HTERT RPE-1 (cell line): ENCODE measurements around the gene ZMAT5.

ENCODE experiments used
- in situ Hi-C: fragments of 300-500 bp; cut with MboI; formaldehyde crosslinking; loops from 4 replicates; pipeline ENCODE4 v1.14.3; 2020; ENCODE audit warnings: low sequenced_read_pairs

ZMAT5 gene

DNA sequence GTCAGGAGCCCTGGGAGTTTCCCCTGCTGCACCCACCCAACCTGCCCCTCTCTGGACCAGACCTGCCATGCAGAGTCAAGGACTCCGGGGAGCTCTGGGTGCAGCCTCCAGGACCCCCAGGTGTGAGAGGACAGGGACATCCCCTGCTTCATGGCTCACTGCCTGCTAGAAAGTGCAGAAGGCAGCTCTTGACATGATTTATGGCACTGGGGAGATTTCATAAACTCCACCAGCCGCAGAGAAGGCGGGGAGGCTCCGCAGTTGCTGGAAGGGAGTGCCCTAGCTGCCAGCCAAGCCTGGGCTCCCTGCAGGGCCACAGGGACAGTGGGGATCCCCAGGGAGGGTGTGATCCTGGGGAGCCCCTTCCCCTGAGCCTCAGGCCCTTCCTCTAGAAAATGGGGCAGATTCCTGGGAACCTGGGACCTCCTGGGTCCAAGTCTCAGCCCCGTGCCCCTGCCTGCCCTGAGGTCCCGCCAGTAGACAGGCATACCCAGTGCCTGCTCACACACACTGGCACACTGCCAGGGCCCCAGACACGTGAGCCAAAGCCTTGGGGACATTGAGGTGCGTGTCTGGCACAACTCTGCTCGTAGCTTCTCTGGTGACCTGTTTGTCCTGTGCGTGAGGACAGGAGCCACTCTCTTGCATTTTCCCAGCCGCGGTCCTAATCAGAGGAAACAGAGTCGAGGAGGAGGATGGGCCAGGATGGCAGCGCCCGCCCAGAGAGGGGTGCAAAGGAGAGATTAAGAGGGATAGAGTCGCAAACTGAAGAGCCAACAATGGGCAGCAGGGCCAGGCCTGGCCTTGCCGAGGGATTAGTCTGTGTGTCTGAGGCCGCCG lies 33.2 kb downstream of the ZMAT5 start:
- in situ Hi-C loops, result no loop called here

DNA sequence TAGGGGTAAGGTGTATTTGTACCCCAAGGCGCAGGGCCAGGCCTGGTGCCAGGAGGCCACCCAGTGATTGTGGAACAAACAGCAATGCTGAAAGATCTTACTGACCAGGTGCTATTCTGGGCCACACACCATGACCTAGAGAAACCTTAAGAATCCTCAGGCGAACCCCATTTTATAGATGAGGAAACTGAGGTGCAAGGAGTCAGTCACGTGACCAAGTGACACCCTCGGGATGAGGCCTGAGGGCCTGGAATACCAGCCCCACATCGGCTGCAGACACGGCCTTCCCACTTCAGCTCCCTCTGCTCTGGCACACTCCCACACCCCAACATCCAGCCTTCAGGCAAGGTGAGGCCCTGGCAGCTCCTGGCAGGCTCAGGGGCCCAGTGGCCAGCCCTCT lies 33.9 kb downstream of the ZMAT5 start:
- in situ Hi-C loops, result no loop called here

- in situ Hi-C loops, result no loop called here
Measured at GRCh38 chr22:29731058-29731850, 35.6 kb downstream of the ZMAT5 start.

DNA sequence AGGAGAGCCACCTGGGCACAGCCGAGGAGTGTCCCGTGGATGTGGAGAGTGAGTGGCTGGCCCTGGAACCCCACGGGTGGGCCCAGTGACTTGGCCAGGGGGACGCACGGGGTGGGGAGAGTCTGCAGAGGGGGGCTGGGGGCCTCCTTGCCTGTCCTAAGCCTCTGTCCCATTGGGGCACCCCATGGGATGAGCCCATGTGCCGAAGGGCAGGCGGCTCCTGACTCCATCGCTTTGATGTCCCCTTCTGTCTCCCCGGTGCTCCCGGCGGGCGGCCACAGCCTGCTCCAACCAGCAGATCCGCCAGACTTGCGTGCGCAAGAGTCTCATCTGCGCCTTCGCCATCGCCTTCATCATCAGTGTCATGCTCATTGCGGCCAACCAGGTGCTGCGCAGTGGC lies 37.6 kb downstream of the ZMAT5 start:
- in situ Hi-C loops, result no loop called here

DNA sequence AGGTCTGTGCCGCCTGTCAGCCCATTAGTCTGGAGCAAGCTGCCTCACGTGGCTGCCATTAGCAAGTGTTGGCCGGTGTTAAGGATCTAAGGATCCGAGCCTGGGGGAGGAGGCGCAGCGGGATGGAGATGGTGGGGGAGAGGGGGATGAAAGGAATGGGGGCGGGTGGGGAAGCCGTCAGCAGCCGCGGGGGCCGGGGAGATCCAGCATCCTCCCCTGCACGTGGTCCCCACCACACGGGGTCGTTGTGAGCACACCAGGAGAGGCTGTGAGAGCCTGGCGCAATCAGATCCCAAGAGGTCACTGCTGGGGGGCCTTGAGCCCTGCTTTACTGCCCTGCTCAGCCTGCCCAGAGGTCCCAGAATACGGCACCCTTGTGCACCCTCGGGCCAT lies 39.7 kb downstream of the ZMAT5 start:
- in situ Hi-C loops, result no loop called here

DNA sequence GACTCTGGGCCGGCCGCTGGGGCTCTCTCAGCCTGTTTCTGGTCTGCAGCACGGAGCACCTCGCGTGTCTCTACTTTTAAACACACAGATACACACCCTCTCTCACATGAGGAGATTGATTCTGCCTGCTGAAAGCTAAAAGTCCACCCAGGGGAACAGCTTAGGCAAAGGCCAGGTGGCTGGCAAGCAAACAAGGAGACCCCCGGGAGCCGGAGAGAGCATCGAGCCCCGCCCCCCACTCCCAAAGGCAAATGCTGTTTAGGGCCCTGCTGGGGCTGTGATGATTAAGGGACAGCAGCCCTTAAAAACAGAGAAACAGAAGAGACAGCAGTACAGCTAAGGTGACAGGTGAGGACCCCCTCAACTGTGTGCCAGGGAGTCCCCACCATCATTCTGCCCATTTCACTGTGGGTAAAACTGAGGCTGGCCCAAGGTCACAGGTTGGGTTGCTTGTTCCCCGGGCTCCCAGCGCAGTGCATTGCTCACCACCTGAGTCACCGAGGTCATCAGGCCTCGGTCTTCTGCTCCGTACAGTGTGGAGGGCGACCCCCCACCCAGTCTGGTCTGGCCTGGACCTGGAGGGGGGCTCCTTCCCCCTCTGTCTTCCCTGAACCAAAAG lies 40.2 kb downstream of the ZMAT5 start:
- in situ Hi-C loops, result no loop called here

GRCh38 chr22:29726106-29726505 lies 40.7 kb downstream of the ZMAT5 start:
- in situ Hi-C loops, result no loop called here

DNA sequence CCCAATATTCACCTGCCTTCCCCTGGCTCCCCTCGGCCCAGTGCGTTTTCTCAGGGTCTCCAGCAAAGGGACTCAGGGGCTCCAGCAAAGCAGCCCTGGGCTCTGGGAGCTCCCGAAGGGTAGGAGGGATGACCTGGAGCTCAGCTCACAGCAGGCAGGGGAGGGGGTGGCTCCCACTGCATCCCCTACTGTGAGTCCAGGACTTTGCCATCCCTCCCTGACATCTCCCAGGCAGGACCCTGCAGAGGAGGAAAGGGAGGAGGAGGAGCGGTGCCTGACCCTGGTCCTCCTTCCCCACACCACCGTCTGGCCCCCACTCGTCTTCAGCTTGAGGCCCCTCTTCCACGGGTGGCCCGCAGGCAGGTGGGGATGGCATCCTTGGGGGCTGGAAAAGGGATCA lies 42.0 kb downstream of the ZMAT5 start:
- in situ Hi-C loops, result no loop called here

GRCh38 chr22:29723766-29724165 lies 43.0 kb downstream of the ZMAT5 start:
- in situ Hi-C loops, result no loop called here

DNA sequence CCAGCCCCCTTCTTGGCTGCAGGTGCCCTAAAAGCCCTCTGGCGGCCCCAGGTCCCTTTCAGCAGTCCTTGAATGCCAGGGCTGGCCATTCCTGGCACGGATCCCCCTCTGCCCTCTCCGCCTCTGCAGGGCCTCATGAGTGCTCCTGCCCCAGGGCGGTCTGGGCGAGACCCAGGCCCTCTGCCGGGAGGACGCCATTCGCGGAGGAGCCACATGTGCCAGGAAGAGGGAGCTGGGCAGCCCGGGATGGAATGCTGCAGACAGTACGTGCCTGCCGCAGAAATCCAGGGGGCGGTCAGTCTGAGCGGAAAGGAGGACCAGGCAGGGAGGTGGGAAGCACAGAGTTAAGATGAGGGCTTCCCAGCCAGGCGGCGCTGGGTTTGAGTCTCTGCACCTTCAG lies 44.2 kb downstream of the ZMAT5 start:
- in situ Hi-C loops, result no loop called here

DNA sequence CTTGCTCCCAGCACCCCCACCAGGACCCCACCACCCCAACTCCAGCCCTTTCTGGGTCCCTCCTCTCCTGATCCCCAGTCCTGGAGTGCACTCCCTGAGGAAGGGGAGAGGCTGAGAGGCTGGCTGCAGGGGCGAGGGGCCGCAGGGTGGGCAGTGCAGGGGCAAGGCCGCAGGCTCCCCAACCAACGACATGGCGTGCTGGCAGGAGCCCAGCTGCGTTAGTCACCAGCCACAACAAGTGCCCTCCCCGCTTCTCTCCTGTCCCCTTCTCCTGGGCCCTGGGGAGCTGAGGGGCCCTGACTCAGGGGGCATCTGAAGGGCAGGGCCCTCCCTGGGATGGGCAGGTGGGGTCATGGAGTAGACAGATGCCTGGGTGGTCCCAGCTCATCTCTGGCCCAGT lies 44.7 kb downstream of the ZMAT5 start:
- in situ Hi-C loops, result no loop called here

DNA sequence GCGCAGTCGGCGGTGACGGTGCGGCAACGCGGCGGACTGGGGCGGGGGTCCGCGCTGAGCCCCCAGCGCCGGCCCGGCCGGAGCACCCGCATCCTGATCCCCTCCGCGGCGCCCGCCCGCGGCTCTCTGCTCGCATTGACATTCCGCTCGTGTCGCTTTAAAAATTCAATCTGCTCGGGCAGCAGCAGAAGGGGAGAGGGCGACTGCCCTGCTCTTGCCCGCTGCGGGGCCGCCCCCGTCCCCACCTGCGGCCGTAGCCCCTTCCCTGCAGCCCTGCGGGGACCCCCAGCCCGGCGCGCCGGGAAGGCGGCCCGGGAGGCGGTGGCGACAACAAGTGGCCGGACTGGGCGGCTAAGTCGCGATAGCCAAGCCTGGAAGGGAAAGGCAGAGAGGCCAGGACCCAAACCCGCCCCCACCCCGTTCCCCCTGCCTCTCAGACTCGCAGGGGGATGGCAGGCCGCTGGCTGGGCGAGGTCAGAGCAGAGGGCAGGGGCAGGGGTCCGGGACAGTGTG lies 45.9 kb downstream of the ZMAT5 start:
- in situ Hi-C loops, result no loop called here

DNA sequence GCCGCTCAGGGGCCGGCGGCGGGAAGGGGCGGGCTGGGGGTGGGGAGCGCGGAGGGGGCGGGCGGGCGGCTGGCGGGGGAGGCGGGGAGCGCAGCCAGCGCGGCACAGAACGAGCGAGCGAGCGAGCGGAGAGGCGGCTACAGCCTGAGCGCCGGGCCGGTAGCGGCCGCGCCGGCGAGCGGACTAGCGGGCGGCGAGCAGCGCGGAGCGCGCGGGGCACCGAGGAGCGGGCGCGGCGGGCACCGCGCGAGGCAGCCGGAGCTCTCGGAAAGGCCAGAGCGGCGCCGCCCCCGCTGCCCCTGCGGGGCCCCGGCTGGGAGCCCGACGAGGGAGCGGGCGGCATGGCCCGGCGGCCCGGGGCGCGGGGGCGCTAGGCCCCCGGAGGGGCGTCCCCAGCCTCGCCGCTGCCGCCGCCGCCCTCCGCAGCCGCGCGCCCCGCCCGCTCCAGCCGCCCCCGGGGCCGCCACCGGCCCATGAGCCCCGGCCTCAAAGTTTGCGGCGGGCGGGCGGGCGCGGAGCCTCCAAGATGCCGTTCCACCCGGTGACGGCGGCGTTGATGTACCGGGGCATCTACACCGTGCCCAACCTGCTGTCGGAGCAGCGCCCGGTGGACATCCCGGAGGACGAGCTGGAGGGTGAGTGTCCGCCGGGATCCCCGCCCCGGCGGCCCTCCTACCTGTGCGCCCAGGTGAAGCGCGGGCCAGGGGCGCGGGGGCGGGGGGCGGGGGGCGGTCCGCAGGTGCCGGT lies 46.7 kb downstream of the ZMAT5 start, which contains the start of gene CABP7:
TSS of gene CABP7 (plus strand) at position 105 of the 747 bp plus-strand sequence. CDS start at position 527, 422 bp downstream.
- in situ Hi-C loops, result no loop called here

- in situ Hi-C loops, result no loop called here
Measured at GRCh38 chr22:29718949-29719898, 47.6 kb downstream of the ZMAT5 start.

DNA sequence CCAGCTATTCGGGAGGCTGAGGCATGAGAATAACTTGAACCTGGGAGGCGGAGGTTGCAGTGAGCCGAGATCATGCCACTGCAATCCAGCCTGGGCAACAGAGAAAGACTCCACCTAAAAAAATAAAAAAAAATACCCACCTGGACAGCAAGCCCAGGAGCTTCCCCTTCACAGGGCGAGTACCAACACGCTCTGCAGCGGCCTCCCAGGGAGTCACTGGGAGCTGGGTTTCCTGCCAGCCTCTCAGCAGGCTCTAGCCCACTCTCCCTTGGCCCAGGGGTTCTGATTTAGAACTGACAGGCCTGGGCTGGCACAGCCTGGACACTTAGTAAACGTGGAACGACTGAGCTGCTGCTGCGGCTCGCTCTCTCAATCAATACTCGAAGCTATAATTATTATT lies 49.0 kb downstream of the ZMAT5 start:
- in situ Hi-C loops, result no loop called here

GRCh38 chr22:29716814-29717545 lies 49.8 kb downstream of the ZMAT5 start:
- in situ Hi-C loops, result no loop called here

DNA sequence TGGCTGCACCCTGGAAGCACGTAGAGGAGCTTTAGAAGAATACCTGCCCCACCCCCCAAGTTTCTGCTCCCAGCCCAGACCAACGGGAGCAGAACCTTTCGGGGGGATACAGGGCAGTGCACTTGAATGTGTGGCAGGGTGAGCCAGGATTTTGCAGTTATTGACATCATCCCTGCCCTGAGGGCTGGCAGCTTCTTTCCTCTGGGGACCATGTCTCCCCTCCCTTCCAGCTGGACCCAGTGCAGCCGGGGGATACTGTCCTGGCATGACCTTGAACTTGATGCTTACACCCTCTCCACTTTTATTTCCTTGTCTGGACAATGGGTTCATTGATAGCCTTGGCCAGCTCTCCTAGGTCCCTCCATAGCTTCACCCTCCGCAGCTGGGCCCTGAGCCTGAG lies 51.1 kb downstream of the ZMAT5 start:
- in situ Hi-C loops, result no loop called here

- in situ Hi-C loops, result no loop called here
Measured at GRCh38 chr22:29715240-29715639, 51.6 kb downstream of the ZMAT5 start.

- in situ Hi-C loops, result no loop called here
Measured at GRCh38 chr22:29713156-29713727, 53.6 kb downstream of the ZMAT5 start.
